GM15510 (cell line): ENCODE data around the gene PRKCA.

Experiments
- POLR2A ChIP-seq: IDR thresholded peaks from 3 replicates; pipeline ENCODE4 v1.6.1; 2011; ENCODE audit warnings: borderline replicate concordance; ENCODE audit not compliant: insufficient read length; ENCODE audit errors: extremely low read depth

Gene PRKCA

GRCh38 chr17:66508896-66509844, 206.8 kb downstream of the PRKCA start:
- no peak for TF ChIP-seq POLR2A

- no peak for TF ChIP-seq POLR2A
Measured at GRCh38 chr17:66509926-66510325, 207.5 kb downstream of the PRKCA start.

DNA sequence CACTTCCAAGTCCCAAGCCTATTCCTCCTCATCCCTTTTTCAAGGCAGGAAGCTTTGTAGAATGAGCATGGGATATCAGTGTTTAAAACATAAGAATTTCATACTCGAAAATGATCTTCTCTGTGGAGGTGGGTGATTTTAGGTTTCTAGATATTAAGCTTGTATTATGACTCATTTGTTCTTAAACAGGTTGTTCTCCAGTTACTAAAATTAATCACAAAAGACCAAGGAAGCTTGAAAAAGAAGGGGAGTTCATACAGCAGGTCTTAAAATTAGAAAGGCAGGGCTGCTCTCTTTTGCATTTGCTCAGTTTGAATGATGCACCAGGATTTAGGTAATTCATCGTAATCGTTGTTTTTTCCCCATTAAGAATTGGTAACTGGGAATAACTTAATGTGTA, 208.7 kb downstream of the PRKCA start:
- TF ChIP-seq POLR2A, result no peak

GRCh38 chr17:66514227-66514806, 211.9 kb downstream of the PRKCA start:
- TF ChIP-seq POLR2A, result no peak

- no peak for TF ChIP-seq POLR2A
Measured at GRCh38 chr17:66515974-66516373, 213.6 kb downstream of the PRKCA start.

DNA sequence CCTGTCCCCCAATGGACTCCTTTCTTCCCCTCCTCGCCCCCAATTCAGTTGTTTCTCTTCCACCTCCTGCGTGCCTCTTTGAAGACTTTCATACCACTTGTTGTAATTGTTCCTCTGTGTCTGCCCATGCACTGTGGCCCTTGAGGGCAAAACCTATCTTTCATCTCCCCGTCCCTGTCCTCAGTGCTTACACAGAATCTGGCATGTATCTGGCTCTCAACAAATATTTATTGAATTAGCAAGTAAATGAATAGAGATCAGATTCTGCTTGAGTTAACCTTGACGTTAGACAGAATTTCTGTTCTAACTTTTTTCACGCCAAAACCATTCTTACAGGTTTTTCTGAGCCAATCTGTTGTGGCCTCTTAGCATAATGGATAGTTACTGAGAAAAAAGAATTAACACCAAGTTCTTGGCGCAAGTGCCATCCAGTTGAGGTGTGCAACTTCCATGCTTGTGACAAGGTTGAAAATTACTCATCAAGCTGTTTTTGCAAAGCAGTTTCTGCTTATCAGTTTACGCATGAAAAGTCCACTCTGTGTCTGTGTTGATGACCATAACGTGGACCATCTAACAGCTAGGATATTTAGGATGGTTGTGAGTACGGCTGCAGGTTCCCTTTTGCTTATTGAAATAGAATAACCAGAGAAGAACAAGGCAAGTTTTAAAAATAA, 215.1 kb downstream of the PRKCA start:
- TF ChIP-seq POLR2A, result no peak

DNA sequence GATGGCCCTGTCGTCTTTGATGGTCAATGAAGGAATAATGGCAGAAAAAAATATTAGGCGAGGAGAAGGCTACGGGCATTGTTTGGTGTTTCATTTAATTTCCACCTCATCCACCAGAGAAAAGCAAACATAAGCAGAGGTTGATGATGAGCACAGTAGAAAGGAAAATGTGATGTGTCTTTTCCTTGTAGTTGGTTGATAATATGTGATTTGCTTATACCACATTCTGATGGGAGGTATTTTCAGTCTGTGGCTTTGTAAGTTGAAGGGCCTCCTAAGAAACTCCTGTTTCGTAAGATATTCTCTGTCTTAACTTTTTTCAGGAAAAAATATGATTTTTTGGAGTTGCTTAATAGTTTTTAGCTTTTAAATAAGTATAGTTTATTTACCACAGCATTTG, 215.7 kb downstream of the PRKCA start:
- no peak for TF ChIP-seq POLR2A

DNA sequence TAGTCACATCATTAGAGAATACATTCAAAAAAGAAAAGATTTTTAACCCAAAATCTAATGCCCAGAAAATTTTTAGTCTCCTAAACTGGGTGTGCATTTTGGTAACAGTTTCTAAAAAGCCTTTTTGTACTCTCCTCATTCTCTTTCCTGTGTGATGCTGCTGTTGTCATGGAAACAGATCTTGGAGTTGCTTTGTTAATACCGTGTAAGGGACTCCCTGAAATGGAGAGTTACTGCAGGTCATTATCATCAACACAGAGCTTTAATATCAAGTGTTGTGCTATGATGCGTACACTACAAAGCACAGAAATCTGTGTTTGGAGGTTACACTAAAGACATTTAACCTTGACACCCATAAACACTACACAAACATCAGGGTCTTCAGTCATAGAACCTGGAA, 216.3 kb downstream of the PRKCA start:
- TF ChIP-seq POLR2A, result no peak

DNA sequence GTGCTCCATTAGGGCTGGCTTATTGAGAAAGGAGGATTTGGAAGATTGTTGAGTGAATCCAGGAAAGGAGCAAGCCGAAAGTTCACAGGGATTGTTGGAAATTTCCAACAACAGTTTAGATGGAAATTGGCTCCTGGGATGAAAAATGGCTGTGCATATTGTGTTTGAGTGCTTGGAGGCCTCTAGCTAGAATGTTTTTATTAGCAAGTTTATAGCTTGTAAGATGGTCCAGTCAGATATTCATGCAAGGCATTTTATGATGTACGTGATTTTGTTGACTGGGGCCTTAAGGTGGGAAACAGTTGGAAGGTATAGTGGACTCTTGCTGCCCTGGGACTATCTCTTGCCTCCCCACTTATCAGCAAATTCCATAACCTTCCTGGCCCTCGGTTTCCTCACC, 216.7 kb downstream of the PRKCA start:
- no peak for TF ChIP-seq POLR2A

- no peak for TF ChIP-seq POLR2A
Measured at GRCh38 chr17:66520999-66521398, 218.6 kb downstream of the PRKCA start.

DNA sequence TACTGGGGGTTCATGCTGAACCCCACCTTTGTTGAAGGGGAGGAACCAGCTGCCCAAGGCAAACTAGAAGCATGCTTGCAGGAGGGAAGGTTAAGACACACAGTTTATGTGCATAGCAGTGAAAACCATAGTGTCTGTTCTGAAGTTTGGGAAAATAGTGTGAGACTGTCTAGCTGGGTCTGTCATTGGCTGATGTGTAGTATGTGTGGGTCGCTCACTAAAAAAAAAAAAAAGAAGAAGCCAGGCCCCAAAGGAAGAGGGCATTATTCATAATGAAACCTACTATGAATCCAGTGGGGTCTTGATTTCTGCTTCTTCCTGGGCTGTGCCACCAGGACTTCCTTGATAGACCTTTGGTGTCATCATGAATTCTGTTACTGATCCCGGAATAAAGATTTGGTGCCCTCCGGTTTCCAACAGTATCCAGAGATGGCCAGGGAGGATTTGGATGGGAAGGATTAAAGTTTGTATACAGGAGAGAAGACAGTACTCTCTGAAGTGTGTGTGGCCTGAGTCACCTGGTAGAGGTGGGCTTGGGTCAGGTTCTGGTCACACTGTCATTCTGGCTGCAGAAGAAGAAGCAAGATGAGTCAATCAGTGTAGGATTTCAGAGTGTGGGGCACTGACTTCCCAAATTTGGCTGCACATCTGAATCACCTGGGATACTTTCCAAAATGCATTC, 220.3 kb downstream of the PRKCA start:
- TF ChIP-seq POLR2A, result no peak

DNA sequence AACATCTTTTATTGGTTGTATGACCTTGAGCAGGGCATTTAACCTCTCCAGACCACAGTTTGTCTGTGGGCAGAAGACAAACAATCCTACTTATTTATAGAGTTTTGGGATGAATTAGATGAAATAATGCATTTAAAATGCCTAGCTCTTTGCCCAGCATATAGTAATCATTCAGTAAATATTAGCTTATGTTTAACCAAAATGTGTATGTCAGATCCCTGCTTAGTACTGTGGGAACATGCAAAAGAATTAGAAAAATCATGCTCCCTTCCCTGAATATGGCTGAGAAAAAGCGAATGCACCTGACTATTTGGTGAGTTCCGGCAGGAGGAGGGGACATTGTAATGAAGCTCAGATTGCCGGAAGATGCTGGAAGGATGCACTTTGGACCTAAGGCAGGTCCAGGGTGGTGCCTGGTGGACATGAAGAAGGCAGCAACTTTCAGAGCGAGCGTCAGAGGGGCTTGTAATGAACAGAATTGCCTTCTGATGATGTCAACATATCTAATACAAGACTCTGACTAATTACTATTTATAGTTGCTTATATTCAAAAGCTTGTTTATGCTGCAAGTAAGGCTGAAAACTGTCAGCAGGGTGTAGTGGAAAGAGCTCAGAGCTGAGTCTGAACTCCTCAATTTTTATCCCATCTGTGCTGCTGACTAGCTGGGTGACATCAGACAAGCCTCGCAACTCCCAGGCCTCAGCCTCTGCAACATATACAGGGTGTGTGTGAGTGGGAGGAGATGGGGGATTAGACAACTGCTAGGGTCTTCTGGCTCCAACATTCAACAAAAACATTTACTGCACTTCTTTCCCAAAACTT, 221.2 kb downstream of the PRKCA start:
- no peak for TF ChIP-seq POLR2A

DNA sequence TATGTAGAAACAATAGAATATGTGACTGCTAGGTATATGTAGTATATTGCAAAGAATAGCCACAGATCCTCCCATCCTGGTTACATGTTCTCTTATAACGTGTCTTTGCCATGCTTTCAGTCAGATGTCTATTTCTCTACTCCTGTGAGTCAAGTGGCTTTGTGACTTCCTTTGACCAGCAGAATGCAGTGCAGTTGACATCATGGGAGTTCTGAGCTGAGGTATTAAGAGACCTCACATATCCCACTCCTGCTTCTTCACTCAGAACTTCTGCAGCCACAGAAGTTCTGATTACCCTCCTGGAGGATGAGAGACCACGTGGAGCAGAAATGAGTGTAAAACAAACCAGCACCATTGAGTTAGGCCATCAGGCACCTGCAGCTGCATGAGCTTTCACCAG, 222.5 kb downstream of the PRKCA start:
- no peak for TF ChIP-seq POLR2A

DNA sequence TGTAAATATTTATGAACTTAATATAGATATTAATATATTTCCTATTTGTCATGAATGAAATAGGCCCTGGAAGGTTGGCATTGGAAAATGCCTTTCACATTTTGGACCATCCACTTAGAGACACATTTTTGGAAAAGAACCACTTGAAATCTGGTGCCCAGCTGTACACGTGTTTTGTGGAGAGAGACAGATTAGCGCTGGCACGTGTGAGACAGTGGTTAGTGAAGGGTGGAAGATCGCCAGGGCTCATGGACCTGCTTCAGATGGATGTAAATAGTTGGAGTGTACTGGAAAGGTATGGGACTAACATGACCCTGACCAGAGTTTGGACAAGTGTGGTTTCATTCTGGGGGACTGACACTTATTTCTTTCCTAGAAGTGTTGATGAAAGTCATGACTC, 222.9 kb downstream of the PRKCA start:
- TF ChIP-seq POLR2A, result no peak

- no peak for TF ChIP-seq POLR2A
Measured at GRCh38 chr17:66526827-66527226, 224.4 kb downstream of the PRKCA start.

- TF ChIP-seq POLR2A, result no peak
Measured at GRCh38 chr17:66527335-66527734, 224.9 kb downstream of the PRKCA start.
